ENCODE measurements around the gene ATXN7.

- TF ChIP-seq CTCF (IDR thresholded peaks at IDR 0.05; ENCODE audit: low read length) = no peak
- TF ChIP-seq EZH2phosphoT487 (IDR thresholded peaks at IDR 0.05; ENCODE audit: low read length) = no peak
- TF ChIP-seq EZH2 (optimal IDR thresholded peaks at IDR 0.05; ENCODE audit: low read depth, low read length) = no peak
Measured at GRCh38 chr3:63966871-63967270, 103.2 kb downstream of the ATXN7 start.

Measured in MM.1S (cell line).